GM18499 (cell line): Measurements from ENCODE around the gene ZNF581.

Experiments
- ATAC-seq: cut with Tn5 transposase; IDR thresholded peaks from one replicate; pipeline ENCODE4 v1.9.1; 2021; ENCODE audit warnings: moderate number of reproducible peaks; ENCODE audit not compliant: insufficient read depth, unreplicated experiment

ZNF581 gene

DNA sequence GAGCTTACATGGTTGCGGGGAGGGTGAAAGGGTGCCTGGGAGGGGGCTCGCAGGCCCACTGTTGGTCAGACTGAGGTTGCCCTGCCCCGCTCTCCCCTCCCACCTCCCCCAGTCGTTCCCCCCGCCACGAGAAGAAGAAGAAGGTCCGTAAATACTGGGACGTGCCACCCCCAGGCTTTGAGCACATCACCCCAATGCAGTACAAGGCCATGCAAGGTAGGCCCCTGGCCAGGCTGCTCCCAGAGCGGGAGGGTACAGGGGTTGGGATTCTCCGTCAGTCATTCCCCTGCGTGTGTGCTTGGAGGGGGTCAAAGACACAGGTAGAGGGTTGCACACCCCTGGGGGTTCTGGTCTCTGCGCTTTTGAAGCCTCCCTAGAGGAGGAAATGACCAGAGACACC is 17.0 kb downstream of the ZNF581 start:
- no peak for ATAC-seq

DNA sequence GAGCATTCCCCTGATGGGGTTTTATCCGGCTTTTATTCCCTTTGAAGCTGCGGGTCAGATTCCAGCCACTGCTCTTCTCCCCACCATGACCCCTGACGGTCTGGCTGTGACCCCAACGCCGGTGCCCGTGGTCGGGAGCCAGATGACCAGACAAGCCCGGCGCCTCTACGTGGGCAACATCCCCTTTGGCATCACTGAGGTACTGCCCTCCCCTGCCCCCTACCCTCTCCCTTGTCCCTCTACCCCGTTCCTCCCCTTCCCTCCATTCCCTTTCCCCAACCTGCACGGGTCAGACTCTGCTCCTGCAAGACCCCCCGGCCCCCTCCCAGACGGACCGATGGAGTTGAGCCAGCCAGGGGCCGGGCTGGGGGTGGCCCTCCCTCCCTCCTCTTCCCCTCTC is 17.5 kb downstream of the ZNF581 start:
- no peak for ATAC-seq

DNA sequence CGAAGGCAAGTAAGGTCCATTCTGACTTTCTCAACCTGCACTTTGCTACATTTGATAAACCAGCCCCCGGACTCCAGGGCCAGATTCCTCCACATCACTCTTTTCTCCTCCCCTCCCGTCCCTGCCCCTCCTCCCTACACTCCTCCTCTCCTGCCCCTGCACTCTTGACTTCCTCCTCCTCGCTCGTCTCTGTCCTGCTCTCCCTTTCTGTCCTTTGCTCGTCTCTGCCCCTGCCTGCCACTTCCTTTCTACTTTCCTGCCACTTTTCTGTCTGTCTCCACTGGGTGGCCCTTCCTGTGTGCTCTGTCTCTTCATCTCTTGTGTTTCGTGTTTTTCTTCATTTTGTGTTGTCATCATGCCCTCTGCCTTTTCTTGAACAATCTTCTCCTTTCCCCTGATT is 18.4 kb downstream of the ZNF581 start:
- no peak for ATAC-seq

DNA sequence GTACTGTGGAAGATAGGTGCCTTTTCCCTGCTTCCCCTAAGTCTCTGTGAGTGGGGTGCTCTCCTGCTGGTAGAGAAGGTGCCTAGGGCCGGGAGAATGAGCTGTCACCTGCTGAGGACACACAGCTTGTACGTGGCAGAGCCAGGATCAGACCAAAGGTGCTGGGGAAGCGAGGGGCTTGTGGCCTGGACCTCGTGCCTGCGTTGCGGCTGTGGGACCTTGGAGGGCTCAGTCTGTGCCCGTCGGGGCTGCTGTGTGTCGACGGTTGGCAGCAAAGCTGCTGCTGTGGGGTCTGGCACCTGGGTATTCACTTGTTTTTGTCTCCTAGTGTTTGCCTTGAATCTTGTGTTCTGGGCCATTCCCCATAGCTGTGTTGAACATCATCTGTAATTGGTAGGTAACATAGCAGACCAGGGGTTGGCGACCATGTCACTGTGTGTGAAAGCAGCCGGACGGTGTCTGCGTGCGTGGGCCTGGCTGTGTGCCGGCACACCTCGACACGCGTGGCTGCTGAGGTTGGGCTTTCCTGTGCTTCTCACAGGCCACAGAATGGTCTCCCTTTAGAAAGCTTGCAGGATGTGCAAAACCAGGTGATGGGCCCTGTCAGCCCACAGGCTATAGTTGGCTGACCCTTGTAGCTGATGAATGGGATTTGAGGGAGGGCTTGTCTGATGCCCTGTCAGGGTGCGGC is 20.5 kb downstream of the ZNF581 start:
- no peak for ATAC-seq

DNA sequence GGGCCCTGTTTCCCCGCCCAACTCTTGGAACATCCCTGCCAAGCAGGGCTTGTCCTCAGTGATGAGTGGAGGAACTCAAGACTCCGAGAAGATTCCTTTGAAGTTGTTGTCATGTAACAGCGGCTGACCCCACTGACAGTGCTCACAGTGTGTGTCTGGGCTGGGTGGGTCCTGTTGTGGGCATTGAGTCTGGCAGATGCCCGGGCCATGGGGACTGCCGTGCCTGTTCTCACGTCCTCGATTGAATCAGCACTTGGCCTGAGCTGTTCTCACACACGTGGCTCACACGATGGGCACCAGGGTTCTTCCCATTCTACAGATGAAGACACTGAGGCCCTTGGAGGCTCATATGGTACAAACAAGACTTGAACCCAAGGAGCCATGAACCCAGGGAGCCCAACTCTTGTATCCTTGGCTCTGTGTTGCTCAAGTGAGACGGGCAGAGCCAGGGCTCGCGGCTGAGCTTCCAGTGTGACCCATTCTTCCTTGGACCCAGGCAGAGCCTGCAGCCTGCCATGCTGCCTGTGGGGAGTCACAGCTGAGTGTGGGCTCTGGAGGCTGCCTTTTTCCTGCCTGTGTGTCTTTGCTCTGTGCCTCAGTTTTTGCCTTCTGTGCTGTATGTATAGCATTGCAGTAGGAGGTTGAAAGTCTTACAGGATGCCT is 23.0 kb downstream of the ZNF581 start:
- no peak for ATAC-seq

DNA sequence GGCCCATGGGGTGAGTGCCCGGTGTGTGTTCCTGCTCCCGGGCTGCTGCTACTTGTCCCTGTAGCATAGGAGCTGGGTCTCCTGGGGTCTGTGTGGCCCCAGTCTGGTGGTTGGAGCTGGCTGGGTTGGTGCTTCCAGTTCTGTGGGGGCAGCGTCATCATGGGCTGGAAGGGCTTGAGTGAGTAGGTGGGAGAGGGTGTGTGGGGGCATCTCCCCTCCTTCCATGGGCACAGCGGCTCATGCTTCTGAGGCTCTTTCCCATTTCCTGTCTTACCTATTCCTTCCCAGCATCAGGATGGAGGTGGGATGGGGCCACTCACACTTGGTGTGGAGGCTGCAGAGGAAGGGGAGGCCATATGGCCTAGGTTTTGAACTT is 23.5 kb downstream of the ZNF581 start:
- ATAC-seq, result no peak

DNA sequence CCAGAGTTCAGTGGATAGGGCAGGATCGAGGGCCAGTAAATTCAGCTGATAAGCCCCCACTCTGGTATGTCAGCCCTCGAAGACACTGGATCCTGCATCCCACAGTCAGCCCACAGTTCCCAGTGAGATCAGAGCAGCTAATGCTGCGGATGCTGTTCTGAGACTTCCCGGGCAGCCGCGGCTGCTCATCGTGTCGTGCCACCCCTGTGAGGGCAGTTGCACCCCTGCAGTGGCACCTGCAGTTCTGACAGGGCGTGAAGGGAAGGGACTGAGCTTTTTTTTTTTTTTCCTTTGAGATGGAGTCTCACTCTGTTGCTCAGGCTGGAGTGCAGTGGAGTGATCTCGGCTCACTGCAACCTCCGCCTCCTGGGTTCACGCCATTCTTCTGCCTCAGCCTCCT is 24.1 kb downstream of the ZNF581 start:
- ATAC-seq, result no peak

DNA sequence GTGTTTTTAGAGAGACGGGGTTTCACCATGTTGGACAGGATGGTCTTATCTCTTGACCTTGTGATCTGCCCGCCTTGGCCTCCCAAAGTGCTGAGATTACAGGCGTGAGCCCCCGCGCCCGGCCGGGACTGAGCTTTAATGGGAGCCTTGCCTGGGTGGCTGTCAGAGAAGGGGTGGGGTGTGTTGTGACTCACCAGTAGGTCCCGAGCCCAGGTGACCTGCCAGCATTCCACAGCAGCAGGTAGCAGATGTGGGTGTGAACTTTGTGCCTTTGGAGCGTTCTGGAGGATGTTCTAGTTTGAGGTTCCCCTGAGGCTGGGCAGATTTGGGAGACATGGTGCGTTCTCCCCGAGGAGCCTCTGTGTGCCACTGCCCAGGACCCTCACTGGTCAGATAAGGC is 24.5 kb downstream of the ZNF581 start:
- ATAC-seq, result no peak

DNA sequence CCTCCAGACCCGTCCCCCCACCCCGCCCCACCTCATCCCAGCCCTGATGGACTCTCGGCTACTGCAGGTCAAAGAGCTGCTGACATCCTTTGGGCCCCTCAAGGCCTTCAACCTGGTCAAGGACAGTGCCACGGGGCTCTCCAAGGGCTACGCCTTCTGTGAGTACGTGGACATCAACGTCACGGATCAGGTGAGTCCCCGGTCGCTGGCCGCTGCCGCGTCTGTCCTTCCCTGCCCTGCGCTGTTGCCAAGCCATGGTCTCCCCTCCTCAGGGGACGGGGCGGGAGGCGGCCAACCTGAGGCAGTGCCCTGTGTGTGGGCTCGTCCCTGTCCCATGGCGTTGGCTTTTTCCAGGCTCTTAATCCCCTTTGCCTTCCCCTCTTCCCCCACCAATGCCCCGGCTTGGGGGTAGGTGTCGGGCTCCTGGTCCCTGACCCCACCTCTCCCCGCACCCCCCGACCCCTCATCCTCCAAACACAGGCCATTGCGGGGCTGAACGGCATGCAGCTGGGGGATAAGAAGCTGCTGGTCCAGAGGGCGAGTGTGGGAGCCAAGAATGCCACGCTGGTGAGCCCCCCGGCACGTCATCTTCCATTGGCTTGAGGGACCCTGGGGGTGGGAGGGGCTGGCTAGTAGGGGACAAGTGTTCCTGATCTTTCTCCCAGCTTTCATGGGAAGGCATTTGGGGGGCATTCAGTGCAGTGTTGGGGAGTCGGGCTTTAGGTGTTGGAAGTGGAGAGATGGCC is 25.3 kb downstream of the ZNF581 start:
- no peak for ATAC-seq

DNA sequence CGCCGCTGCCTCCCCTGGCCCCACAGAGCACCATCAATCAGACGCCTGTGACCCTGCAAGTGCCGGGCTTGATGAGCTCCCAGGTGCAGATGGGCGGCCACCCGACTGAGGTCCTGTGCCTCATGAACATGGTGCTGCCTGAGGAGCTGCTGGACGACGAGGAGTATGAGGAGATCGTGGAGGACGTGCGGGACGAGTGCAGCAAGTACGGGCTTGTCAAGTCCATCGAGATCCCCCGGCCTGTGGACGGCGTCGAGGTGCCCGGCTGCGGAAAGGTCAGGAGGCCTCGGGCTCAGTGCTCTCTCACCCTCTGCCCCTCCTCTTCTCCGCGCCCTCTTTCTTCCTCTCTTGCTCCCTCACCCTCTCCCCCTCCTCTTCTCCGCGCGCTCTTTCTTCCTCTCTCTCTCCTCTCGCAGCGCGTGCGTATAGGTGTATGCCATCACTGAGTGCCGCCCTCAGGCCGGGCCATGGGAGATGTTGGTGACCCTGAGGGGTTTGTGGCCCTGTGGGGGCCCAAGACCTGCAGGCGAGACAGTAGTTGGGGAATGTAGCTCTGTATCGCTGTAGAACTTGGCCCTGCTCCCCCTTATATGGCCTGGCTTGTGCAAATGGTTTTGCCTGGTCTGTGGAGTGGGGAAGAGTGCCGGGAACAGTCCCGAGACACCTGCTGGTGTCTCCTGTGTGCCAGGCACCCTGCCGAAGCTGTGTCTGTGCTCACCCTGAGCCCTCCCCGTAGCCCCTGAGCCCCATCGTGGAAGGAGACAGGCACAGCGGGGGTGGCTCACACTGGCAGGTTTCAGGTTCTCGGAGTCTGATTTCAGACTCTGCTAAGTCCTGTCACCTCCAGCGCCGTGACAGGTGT is 26.2 kb downstream of the ZNF581 start:
- ATAC-seq, result no peak

DNA sequence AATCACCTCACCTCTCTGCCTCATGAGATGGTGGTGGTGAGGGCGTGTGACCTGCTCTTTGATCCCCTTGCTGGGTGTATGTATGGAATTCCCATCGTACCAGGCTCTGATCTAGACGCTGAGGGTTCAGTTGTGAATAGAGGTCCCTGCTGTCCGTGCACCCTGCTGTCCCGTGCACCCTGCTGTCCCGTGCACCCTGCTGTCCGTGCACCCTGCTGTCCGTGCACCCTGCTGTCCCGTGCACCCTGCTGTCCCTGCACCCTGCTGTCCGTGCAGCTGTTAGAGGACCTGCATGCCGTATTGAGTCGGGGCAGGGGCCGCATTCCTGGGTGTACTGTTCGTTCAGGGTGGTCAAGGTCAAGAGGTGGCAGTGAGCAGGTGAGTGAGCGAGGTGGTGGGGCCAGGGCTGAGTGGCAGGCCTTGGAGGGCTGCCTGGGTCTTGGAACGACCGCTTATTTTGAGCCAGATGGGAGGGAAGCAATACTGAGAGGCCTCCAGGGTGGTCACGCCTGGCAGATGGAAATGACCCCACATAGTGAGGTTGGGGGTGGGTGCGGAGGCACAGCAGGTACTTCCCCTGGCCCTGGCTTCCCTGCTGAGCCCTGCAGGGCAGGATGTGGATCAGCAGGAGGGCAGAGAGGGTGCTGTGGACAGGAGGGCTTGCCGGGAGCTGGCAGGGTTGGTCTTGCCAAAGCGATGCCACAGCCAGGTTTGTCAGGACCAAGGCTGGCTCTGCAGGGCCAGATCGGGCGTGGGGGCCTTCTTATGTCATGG is 27.0 kb downstream of the ZNF581 start:
- no peak for ATAC-seq

DNA sequence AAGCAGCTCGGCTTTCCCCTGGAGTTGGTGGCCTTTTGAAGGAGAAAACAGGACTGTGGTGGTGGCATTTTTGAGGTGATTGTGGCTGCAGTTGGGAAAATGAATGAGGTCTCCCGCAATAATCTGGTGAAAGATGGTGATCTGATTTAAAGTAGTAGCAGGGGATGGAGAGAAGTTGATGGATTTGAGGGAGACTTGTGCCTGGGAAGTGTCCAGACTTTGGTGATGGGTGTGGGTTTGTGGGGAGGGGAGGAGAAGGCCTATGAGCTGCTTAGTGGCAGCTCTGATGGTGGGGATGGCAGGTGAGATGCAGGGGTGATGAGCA is 27.6 kb downstream of the ZNF581 start:
- ATAC-seq, result no peak

DNA sequence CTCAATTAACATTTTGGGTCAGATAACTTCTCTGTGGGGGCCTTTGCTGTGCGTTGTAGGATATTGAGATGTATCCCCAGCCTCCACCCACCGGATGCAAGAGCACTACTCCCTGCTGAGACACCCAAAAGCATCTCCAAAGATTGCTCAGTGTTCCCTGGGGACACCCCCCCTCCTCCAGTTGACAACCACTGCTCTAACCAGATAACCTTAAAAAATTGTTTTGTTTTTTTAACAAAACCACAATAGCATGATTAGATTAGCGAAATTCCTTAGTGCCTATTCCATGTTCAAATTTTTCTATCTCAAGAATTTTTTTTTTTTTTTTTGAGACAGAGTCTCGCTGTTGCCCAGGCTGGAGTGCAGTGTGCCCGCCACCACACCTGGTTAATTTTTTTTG is 29.0 kb downstream of the ZNF581 start:
- no peak for ATAC-seq

DNA sequence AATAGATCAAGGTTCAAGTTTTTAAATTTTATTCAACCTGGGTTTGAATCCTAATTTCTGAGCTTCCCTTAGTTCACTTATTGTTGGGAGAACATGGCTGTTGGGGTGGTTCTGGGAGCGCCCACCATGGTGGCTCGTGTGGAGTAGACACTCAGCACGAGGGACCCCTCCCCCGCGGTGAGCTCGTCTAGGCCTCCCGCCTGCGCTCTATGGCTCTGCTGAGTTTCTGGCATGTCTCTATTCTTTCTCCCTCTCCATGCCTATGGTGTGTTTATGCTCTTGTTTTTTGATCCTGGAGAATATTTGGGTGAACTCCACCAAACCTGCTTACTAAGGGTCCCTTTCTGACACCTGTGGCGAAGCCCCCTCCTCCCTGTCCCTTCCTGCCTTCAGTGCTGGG is 30.0 kb downstream of the ZNF581 start:
- no peak for ATAC-seq

DNA sequence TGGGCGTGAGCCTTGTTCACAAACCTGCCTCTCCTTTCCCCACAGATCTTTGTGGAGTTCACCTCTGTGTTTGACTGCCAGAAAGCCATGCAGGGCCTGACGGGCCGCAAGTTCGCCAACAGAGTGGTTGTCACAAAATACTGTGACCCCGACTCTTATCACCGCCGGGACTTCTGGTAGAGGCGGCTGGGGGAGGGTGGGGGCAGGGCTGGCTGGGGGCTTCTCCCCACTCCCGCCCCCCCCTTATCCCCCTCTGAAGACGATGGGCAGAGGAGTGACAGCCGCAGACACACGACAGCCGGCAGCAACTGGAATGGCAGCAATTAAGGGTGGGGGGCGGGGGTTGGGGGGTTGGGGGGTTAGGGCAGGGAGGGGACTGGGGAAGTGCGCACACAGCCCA is 30.4 kb downstream of the ZNF581 start:
- ATAC-seq, result no peak

DNA sequence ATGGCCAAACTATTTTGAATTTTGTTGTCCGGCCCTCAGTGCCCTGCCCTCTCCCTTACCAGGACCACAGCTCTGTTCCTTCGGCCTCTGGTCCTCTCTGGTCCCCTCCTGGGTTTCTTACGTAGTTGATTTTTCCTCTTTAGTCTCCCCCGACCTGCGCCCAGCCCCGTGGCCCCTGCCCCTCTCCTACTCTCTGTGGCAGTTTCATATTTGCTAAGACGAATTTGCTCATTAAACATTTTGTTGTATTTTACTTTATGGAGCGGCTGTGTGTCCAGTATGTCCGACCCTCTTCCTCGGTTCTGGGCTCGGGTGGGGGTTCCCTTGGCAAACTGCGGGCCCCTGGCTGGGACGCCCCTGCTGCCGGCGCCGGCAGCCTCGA is 31.0 kb downstream of the ZNF581 start:
- ATAC-seq, result no peak

DNA sequence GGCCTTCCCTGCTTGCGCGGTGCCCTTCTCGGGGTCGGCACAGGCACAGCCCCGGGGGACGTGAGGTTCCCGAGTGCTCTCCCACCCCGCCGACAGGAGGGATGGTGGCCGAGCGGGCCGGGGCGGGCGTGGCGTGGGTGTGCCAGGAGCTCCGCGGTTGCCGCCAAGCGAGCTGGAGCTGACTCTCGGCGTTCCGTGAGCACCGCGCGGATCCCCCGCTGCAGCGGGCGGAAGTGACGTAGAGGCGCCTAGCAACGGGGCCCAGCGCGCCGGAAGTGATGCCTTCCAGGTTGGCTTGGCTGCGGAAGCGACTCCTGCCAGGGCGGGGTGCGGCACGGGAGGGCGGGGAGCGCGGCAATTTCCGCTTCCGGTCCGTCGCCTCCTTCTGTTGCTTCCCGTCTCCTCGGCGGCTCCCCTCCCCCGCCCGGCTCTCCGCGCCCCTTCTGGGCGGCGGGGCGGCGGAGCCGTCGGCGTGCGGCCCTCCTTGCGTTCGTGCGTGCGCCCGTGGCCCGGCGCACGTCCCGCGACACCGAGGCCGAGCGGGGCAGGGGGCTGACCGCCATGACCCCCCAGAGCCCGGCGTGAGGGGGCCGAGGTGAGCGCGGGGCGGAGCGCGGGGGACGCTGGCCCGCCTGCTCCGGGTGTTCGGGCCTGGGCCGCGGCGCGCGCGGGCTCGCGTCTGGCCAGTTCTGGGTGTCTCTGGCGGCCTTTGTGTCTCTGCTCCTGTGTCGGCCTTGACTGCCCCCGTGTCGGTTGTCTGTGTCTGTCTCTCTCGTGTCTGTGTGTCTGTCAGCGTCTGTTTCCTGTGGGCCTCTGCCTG is 31.6 kb downstream of the ZNF581 start, which contains the start of gene EPN1:
TSS of gene EPN1 (plus strand) at position 386 of the 820 bp plus-strand sequence. CDS start 3,402 bp downstream, outside the sequence.
- no peak for ATAC-seq

DNA sequence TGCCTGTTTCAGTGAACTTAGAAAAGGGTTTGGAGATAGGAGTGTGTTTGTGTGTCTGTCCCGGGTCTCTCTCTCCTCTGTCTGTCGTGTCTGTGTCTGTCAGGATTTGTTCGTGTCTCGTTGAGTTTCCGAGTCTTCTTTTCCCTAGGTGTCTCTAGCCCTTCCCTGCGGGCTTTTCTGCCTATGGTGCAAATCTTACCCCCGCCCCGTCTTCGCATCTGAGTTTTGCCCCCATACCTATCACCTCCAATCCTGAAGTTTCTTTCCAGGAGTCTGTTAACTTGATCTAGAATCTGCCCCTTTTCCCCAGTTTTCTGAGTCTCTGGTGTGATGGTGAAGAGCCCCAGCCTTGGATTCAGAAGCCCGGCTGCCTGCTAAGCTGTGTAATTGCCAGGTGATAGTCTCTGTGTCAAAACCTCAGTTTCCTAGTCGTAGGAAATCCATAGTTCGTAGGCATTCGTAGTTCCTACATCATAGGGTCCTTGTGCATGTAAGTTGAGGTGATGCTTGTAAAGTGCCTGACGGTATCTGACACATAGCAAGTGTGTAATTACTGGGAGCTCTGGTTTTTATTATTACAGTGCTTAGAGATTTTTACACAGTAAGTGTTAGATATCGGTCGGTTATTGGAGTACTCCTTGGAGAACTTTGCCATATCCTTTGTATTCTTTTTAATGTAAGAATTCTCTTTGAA is 32.4 kb downstream of the ZNF581 start:
- ATAC-seq, result no peak

DNA sequence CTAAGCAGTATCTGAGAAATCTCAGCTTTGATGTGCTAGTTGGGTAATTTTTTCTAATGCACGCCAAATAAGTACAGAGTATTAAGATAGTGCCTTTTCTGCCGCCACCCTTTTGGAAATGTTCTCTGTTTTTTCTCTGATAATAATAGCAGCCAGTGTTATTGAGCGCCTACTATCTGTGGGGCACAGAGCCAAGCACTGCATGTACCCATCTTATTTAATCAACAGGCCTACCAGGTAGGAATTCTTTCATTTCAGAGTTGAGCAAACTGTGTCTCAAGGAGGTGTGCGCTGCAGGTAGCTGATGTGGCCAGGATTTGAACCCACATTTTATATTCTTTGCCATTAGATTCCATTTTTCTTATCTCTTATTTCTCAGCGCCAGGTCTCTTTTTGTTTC is 32.9 kb downstream of the ZNF581 start:
- ATAC-seq, result no peak
